HG03342 (cell line): ENCODE results near the gene TECPR1.

ENCODE experiments used
- ATAC-seq: cut with Tn5 transposase; IDR thresholded peaks from one replicate; pipeline ENCODE4 v1.9.1; 2021; ENCODE audit warnings: mild to moderate bottlenecking, moderate library complexity; ENCODE audit not compliant: unreplicated experiment

The TECPR1 gene

DNA sequence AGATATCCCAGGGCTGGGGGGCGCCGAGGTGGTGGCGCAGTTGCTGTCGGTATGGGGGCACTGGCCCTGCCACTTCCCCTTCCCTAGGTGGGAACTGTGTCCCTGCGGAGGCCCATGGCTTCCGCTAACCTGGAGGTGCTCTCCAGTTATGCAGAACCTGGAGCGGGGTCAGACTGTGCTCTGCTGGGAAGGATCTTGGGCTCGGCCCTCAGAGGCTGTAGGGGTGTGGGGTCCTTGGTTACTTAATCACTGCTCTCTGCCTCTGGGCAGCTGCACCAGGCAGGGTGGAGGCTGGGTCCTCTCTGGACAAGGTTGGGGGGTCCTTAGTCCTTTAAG, 31.8 kb upstream of the TECPR1 start:
- no peak for ATAC-seq

GRCh38 chr7:98283127-98283886, 31.3 kb upstream of the TECPR1 start:
- no peak for ATAC-seq

DNA sequence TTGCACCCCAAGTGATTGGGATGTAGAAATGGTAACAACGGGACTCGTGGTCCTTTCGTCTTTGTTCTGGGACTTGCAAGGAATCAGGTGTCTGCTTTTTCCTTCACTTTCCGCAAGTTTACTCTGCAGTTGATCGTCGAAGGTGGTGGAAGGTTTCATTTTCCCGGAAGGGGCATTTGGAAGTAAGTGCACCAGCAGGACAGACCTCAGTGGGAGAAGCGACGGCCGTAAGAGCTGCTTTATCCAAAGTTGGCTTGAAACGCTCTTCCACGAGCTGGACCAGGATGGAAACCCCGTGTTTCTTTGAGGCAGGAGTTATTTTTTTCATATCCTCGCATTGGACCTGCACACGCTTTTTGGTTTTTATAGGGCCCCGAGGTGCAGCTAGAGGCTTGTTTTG, 30.7 kb upstream of the TECPR1 start:
- no peak for ATAC-seq

GRCh38 chr7:98281757-98282606, 29.9 kb upstream of the TECPR1 start:
- peak; percentile 37 for ATAC-seq

DNA sequence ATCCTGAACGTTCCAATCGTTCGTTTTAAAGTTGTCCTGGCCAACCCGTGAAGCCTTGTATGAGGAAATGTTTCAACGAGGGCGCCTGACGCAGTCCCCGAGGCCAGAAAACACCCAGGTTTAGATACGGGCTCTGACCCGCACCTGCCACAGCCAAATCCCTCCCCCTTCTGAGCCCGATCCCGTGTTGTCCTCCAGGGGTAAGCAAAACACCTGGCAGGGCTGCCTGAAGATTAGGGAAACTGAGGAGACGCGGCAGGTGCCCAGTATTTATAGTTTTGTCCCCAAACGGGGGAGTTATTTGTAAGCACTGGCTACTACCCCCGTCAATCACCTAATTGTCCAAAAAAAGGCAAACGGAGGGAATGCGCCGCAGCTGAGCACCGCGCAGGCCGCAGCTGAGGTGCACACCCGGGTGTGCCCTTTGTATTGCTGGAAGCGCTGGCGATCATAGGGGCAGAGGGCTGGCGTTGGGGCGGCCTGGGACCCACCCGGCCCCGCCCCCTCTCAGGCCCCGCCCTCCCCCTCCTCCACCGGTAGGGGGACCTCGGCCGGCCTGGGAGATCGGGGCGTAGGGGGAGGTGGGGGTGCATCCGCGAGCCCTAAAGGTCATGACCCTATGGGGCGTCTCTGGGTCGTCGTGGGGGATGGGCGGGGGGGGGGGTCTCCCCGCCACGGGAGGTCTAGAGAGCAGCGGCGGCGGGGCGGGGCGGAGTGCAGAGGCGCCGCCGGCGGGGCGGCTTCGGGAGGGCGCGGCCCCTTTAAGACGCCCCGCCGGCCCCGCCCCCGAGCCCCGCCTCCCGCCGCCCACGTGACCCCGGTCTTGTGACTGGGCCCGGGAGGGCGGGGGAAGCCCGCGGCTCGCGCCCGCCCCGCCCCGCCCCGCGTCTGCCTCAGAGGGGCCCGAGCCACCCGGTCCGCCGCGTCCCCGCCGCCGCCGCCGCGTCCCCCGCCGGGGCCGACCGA, 29.0 kb upstream of the TECPR1 start, which contains the start of gene BRI3:
Gene BRI3 (plus strand): TSS at position 896 of the 966 bp plus-strand sequence. CDS start 110 bp downstream, outside the sequence.
- ATAC-seq: peak; percentile 72

- no peak for ATAC-seq
Measured at GRCh38 chr7:98280296-98280695, 28.3 kb upstream of the TECPR1 start.

GRCh38 chr7:98278936-98279335, 26.9 kb upstream of the TECPR1 start:
- no peak for ATAC-seq

- no peak for ATAC-seq
Measured at GRCh38 chr7:98278408-98278807, 26.4 kb upstream of the TECPR1 start.

DNA sequence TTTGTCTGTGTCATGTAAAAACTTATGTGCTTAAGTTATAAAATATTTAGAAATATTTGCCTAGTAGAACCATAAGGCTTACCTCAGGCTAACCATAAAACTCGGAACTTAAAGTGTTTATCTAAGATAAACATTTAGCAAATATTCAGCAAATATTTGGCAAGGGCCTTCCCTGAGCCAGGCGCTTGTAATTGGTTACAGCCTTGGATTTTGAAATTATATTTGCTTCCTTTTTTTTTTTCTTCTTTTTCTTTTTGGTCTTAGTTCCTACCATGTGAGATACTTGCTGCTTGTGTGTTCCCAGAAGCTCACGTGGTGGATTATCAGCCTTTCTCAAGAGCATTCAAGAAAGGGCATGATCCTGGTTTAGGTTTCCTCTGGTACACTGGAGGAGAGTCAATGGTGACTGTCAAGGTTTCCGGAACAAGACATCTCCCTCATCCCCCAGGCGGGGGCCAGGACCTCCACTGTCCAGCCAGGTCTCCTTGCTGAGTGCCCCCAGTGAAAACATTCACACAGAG, 24.3 kb upstream of the TECPR1 start:
- ATAC-seq: no peak

DNA sequence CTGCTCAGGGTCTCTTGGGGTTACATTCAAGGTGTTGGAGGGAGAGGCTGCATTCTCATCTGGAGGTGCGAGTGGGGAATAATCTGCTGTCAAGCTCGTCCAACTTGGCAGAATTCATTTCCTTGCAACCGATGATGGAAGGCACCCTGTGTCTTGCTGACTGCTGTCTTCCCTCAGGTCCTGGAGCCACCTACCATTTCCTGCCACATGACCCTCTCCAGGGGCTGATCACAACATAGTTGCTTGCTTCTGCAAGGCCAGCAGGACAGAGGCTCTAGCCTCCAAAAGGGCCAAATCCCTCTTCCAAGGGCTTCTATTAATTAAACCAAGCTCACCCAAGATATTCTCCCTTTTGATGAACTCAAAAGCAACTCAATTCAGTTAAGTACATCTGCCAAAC, 15.3 kb upstream of the TECPR1 start:
- no peak for ATAC-seq

- ATAC-seq: no peak
Measured at GRCh38 chr7:98266840-98267239, 14.8 kb upstream of the TECPR1 start.

GRCh38 chr7:98265841-98266271, 13.8 kb upstream of the TECPR1 start:
- no peak for ATAC-seq

GRCh38 chr7:98257701-98258100, 5.7 kb upstream of the TECPR1 start:
- ATAC-seq: no peak

- ATAC-seq: no peak
Measured at GRCh38 chr7:98256431-98256830, 4.4 kb upstream of the TECPR1 start.

GRCh38 chr7:98254951-98255610, 3.0 kb upstream of the TECPR1 start:
- no peak for ATAC-seq

- no peak for ATAC-seq
Measured at GRCh38 chr7:98254516-98254915, 2.5 kb upstream of the TECPR1 start.

DNA sequence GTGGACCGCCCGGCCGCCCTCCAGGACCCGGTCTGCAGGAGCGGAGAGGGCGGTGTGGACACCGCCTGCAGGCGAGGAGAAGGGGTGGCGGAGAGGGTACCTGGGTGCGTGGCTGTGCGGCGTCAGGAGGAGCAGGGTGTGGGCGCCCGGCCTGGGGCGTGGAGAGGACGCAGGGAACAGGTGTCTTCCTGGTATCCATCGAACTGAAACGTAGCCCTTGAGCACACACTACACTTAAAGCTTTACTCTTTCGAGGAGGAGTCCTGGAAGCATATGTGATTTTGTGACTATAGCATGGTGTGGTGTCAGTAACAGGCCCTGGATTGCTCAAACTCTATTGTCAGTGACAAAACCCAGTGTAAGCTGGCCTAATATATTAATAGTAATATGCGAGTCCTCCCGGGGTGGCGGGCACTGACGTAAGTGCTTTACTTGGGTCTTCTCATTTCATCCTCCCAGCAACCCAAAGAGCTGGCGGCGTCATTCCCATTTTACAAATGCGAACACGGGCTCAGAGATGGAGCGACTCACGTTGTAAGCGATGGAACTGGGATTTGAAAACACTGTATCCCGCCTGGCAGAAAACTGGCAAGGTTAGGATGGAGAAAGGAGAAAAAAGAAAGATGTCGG, 508 bp upstream of the TECPR1 start:
- ATAC-seq: peak; percentile 30

DNA sequence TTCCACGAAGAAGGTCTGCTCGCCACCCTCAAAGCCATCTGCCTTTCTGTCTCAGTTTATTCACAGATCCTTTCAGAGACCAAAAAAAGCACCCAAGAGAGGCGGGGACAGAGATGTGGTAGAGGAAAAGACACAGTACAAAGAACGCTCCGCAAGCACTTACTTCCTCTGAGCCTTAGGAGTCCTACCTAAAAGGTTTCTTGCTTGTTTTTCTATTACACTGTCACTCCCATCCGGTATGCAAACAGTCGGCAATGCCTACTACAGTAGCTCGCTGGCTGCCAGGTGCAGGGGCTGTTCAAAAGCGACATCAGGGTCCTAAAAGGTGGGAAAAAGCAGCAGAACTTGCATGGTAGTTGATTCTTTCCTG, 816 bp downstream of the TECPR1 start:
- peak; percentile 20 for ATAC-seq

DNA sequence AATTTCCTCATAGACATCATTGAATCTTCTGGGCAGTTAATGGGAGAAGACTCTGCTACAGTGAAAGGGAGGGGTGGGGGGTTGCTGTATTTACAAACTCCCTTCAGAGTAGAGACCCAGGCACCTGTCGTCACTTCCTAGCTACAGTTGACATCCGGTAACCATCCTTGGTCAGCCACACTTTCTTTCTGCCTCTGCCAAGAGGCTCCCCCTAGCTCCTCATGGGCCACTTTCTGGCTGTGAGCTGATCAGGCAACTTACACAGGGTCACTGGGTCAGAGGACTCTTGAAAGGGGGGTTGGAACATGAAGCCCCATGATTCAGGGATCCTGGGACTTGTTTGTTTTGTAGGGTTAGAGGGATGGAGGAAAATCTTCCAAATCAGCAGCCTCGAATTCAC, 1.2 kb downstream of the TECPR1 start:
- peak; percentile 21 for ATAC-seq

- no peak for ATAC-seq
Measured at GRCh38 chr7:98249106-98249505, 2.9 kb downstream of the TECPR1 start.
